ENCODE results near the gene TTC8. TPM values are rescaled to one million over a fixed set of nuclear protein-coding genes. Genes with fewer than 3 reads are reported as not detected.
"Not testable (repeated sequence)": the region's sequence is repeated elsewhere in the genome, so short reads cannot be mapped to it uniquely, and the experiment has no call there.

Gene TTC8
- 86.6 TPM for polyA plus RNA-seq (2012; ENCODE audit: insufficient read depth, insufficient read length, low read depth)

- Histone ChIP-seq H3K27me3 (no peaks in the 10 kb centered on the region), H3K4me1 (peaks cover 22% of the 10 kb centered on the region), H3K36me3 (peaks cover 6% of the 10 kb centered on the region), H3K4me3 (ENCODE audit: low read depth, low read length) (peak within 1 kb of the TSS; percentile 90), H3K9me3 (no peaks in the 10 kb centered on the region)
- no peak for TF ChIP-seq CTCF (IDR thresholded peaks at IDR 0.05; ENCODE audit: low read depth, low read length)
- DNase-seq, result peak; percentile 94
Measured at GRCh38 chr14:88824314-88825077, at the start of gene TTC8. TSS of gene TTC8 (plus strand) at chr14:88824651. CDS start at chr14:88824708, 57 bp downstream.

- Histone ChIP-seq H3K4me3 (ENCODE audit: low read depth, low read length) (no peak overlapping the region), H3K9me3 (no peaks in the 10 kb centered on the region), H3K4me1 (peaks cover 35% of the 10 kb centered on the region), H3K36me3 (peaks cover 80% of the 10 kb centered on the region), H3K27me3 (no peaks in the 10 kb centered on the region; the same call in 1 of the 2 replicates)
- TF ChIP-seq CTCF (IDR thresholded peaks at IDR 0.05; ENCODE audit: low read depth, low read length), result no peak
- no peak for DNase-seq
Measured at GRCh38 chr14:88775532-88775931, 48.9 kb upstream of the TTC8 start.

GRCh38 chr14:88785911-88786310, 38.5 kb upstream of the TTC8 start:
- no peaks in the 10 kb centered on the region for H3K4me1 ChIP-seq
- TF ChIP-seq CTCF (IDR thresholded peaks at IDR 0.05; ENCODE audit: low read depth, low read length), result no peak

GRCh38 chr14:88786715-88787114, 37.7 kb upstream of the TTC8 start:
- Histone ChIP-seq H3K9me3 (peaks cover 5% of the 10 kb centered on the region), H3K4me3 (ENCODE audit: low read depth, low read length) (no peak overlapping the region), H3K27me3 (no peaks in the 10 kb centered on the region), H3K36me3 (peaks cover 51% of the 10 kb centered on the region), H3K4me1 (no peaks in the 10 kb centered on the region)
- TF ChIP-seq CTCF (IDR thresholded peaks at IDR 0.05; ENCODE audit: low read depth, low read length), result no peak
- DNase-seq, result no peak

More at GRCh38 chr14:88785911-88786310, 38.5 kb upstream of the TTC8 start:
- Histone ChIP-seq H3K4me3 (ENCODE audit: low read depth, low read length) (no peak overlapping the region), H3K27me3 (no peaks in the 10 kb centered on the region), H3K9me3 (peaks cover 5% of the 10 kb centered on the region), H3K36me3 (peaks cover 59% of the 10 kb centered on the region)
- DNase-seq, result no peak

- peak overlapping the region; percentile 99 for H3K4me3 ChIP-seq (ENCODE audit: low read depth, low read length)
- H3K4me1 ChIP-seq, DNase-seq, H3K27me3 ChIP-seq, H3K9me3 ChIP-seq: not testable (repeated sequence)
- peaks cover 34% of the 10 kb centered on the region for H3K36me3 ChIP-seq
Measured at GRCh38 chr14:88789573-88789972, 34.9 kb upstream of the TTC8 start.

GRCh38 chr14:88790501-88791251, 33.8 kb upstream of the TTC8 start:
- no peak for TF ChIP-seq CTCF (IDR thresholded peaks at IDR 0.05; ENCODE audit: low read depth, low read length)
- no peaks in the 10 kb centered on the region for H3K9me3 ChIP-seq
- H3K36me3 ChIP-seq, result peaks cover 31% of the 10 kb centered on the region
- H3K27me3 ChIP-seq, result no peaks in the 10 kb centered on the region
- no peak for DNase-seq
- peak overlapping the region; percentile 99 for H3K4me3 ChIP-seq (ENCODE audit: low read depth, low read length)
- H3K4me1 ChIP-seq, result no peaks in the 10 kb centered on the region
